ENCODE results near the gene SLC38A6.

DNA sequence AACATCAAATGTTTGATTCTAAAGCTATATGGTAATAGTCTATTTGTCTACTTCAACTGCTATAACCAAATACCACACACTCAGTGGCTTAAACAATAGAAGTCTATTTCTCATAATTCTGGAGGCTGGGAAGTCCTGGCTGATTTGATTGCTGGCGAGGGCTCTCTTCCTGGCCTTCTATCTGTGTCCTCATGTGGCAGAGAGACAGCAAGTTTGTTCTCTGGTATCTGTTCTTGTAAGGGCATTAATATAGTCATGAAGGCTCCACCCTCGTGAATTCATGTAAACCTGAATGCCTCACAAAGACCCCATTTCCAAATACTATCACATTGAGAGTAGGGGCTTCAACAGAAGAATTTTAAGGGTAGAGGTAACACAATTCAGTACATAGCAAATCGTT is 34.3 kb upstream of the SLC38A6 start:
- TF ChIP-seq POLR2A (IDR thresholded peaks at IDR 0.05), result no peak
- TF ChIP-seq, protein P1, sequence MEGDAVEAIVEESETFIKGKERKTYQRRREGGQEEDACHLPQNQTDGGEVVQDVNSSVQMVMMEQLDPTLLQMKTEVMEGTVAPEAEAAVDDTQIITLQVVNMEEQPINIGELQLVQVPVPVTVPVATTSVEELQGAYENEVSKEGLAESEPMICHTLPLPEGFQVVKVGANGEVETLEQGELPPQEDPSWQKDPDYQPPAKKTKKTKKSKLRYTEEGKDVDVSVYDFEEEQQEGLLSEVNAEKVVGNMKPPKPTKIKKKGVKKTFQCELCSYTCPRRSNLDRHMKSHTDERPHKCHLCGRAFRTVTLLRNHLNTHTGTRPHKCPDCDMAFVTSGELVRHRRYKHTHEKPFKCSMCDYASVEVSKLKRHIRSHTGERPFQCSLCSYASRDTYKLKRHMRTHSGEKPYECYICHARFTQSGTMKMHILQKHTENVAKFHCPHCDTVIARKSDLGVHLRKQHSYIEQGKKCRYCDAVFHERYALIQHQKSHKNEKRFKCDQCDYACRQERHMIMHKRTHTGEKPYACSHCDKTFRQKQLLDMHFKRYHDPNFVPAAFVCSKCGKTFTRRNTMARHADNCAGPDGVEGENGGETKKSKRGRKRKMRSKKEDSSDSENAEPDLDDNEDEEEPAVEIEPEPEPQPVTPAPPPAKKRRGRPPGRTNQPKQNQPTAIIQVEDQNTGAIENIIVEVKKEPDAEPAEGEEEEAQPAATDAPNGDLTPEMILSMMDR (IDR thresholded peaks at IDR 0.05), result no peak
